Osteocyte (in vitro differentiated cells): ENCODE data around the gene ERICH6. TPM values are rescaled to one million over a fixed set of nuclear protein-coding genes. Genes with fewer than 3 reads are reported as not detected.

ENCODE experiments used
- DNase-seq: peaks from one replicate; pipeline ENCODE4 v3.0.0; 2021; ENCODE audit warnings: mixed read lengths; ENCODE audit not compliant: unreplicated experiment; ENCODE audit errors: extremely low spot score
- H3K27ac Mint-ChIP-seq: one replicate; pipeline ENCODE4 v1.8.0; 2021; ENCODE audit warnings: mild to moderate bottlenecking, mixed read lengths; ENCODE audit not compliant: unreplicated experiment
- H3K27me3 Mint-ChIP-seq: one replicate; pipeline ENCODE4 v1.8.0; 2021; ENCODE audit warnings: mixed read lengths; ENCODE audit not compliant: unreplicated experiment
- H3K36me3 Mint-ChIP-seq: one replicate; pipeline ENCODE4 v1.8.0; 2021; ENCODE audit warnings: mixed read lengths; ENCODE audit not compliant: unreplicated experiment
- H3K4me1 Mint-ChIP-seq: one replicate; pipeline ENCODE4 v1.8.0; 2021; ENCODE audit warnings: mixed read lengths; ENCODE audit not compliant: unreplicated experiment
- H3K4me3 Mint-ChIP-seq: one replicate; pipeline ENCODE4 v1.8.0; 2021; ENCODE audit warnings: mild to moderate bottlenecking, moderate library complexity, mixed read lengths; ENCODE audit not compliant: unreplicated experiment
- H3K9me3 Mint-ChIP-seq: one replicate; pipeline ENCODE4 v1.8.0; 2021; ENCODE audit warnings: mixed read lengths; ENCODE audit not compliant: unreplicated experiment
- CTCF ChIP-seq: fragments of 200-600 bp; sonication (generic); IDR thresholded peaks from 2 replicates; pipeline ENCODE4 v1.5.0; 2021; ENCODE audit warnings: antibody characterized with exemption, mild to moderate bottlenecking, moderate library complexity
- total RNA-seq: library from RNA; stranded (reverse); gene quantifications from 2 replicates; pipeline ENCODE4 v1.2.1, GENCODE V29; 2021

The ERICH6 gene
- total RNA-seq, 1 donor from 2014 or later: 0.83 TPM

DNA sequence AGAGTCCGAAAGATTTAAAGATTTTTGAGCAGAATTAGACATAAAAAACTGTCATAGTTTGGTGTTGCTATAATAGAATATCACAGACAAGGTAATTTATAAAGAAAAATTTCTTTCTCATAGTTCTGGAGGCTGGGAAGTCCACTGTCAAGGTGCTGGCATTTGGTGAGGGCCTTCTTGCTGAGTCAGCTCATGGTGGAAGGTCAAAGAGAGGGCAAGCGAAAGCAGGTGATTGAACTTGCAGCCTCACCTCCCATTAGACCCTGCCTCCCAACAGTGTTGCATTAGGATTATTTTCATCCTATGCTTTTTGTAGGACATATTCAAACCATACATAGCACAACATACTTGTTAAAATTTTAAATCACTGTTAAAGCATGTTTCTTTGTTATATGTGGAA lies 90.7 kb downstream of the ERICH6 start:
- no peak for DNase-seq
- Mint-ChIP-seq H3K4me3 (no peak overlapping the region), H3K9me3 (no peaks in the 10 kb centered on the region), H3K4me1 (peaks cover 14% of the 10 kb centered on the region), H3K27ac (no peak overlapping the region), H3K27me3 (no peaks in the 10 kb centered on the region), H3K36me3 (peaks cover 14% of the 10 kb centered on the region)
- no peak for TF ChIP-seq CTCF

DNA sequence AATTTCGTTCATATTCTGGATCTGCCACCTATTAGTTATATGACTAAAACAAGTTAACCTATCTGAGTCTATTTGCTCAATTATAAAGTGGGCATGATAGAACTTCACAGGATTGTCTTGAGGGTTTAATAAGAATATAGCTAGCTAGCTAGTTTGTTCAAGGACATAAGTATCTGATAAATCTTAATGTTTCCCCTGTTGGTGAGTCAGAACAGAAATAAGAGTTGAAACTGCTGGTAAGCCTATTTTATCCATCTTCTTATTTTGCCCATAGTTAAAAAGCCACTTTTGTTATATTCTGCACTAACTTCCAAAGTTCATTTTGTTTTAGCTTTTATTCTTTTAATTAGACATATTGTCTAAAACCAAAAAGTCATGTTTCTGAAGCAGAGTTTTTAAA lies 91.2 kb downstream of the ERICH6 start:
- H3K27ac Mint-ChIP-seq: no peak overlapping the region
- peaks cover 19% of the 10 kb centered on the region for H3K4me1 Mint-ChIP-seq
- peaks cover 19% of the 10 kb centered on the region for H3K36me3 Mint-ChIP-seq
- no peak for DNase-seq
- no peak for TF ChIP-seq CTCF
- H3K4me3 Mint-ChIP-seq: no peak overlapping the region
- no peaks in the 10 kb centered on the region for H3K9me3 Mint-ChIP-seq
- H3K27me3 Mint-ChIP-seq: no peaks in the 10 kb centered on the region

- TF ChIP-seq CTCF: no peak
- H3K4me1 Mint-ChIP-seq: peaks cover 26% of the 10 kb centered on the region
- H3K27ac Mint-ChIP-seq: no peak overlapping the region
- H3K27me3 Mint-ChIP-seq: no peaks in the 10 kb centered on the region
- DNase-seq: no peak
- no peaks in the 10 kb centered on the region for H3K9me3 Mint-ChIP-seq
- H3K36me3 Mint-ChIP-seq: peaks cover 24% of the 10 kb centered on the region
- no peak overlapping the region for H3K4me3 Mint-ChIP-seq
These were observed 92.1 kb downstream of the ERICH6 start for GRCh38 chr3:150611666-150612065.

DNA sequence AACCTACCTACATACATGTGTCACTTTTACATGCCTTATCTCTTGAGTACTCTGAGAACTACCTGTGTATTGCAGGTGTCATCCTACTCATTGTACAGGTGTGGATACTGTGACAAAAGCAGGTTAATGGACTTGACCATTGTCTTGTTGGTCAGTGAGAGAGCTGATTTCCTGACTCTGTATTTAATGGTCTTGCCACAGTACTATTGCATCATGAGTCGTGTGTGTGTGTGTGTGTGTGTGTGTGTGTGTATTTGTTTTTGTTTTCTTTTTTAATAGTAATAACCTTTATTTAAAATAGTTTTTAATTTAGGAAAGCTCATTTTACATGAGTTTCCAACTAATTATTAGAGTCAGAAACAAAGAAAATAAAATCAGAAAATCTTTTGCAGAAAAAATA lies 92.9 kb downstream of the ERICH6 start:
- DNase-seq: no peak
- no peak for TF ChIP-seq CTCF
- H3K9me3 Mint-ChIP-seq: no peaks in the 10 kb centered on the region
- H3K36me3 Mint-ChIP-seq: peaks cover 30% of the 10 kb centered on the region
- no peak overlapping the region for H3K4me3 Mint-ChIP-seq
- H3K4me1 Mint-ChIP-seq: peaks cover 29% of the 10 kb centered on the region
- H3K27ac Mint-ChIP-seq: no peak overlapping the region
- H3K27me3 Mint-ChIP-seq: no peaks in the 10 kb centered on the region

GRCh38 chr3:150609988-150610387 lies 93.7 kb downstream of the ERICH6 start:
- DNase-seq: no peak
- no peak overlapping the region for H3K27ac Mint-ChIP-seq
- H3K9me3 Mint-ChIP-seq: no peaks in the 10 kb centered on the region
- H3K4me1 Mint-ChIP-seq: peaks cover 37% of the 10 kb centered on the region
- no peak for TF ChIP-seq CTCF
- H3K27me3 Mint-ChIP-seq: no peaks in the 10 kb centered on the region
- peaks cover 32% of the 10 kb centered on the region for H3K36me3 Mint-ChIP-seq
- H3K4me3 Mint-ChIP-seq: no peak overlapping the region

Other genes starting within 250 kb of the ERICH6 start
- 81.3 and 82.1 TPM in 2 replicates for gene SERP1, start 157.4 kb downstream of the ERICH6 start, total RNA-seq
- gene EIF2A, start 157.1 kb downstream of the ERICH6 start, total RNA-seq: 66.5 and 67.7 TPM in 2 replicates
- gene SELENOT, start 100.6 kb downstream of the ERICH6 start, total RNA-seq: 67.9 and 76.1 TPM in 2 replicates
- 26.9 and 27.6 TPM in 2 replicates for gene SIAH2, start 59.2 kb upstream of the ERICH6 start, total RNA-seq
- gene MINDY4B, start 201.5 kb upstream of the ERICH6 start, total RNA-seq: not detected in 2 replicates